AG09319 (cell line): Measurements from ENCODE around the gene AGO4.

Experiments
- DNase-seq: peaks from one replicate; pipeline ENCODE4 v3.0.0-alpha.2; 2010; ENCODE audit warnings: low read depth; ENCODE audit errors: extremely low read depth
- TF ChIP-seq, protein P1 (sequence below): IDR thresholded peaks from 2 replicates; pipeline ENCODE4 v1.5.1; 2011; ENCODE audit warnings: low read depth, mild to moderate bottlenecking, inconsistent platforms, low read length, moderate library complexity

The AGO4 gene

GRCh38 chr1:35850051-35850450 lies 42.2 kb downstream of the AGO4 start:
- no peak for DNase-seq
- TF ChIP-seq, protein P1, sequence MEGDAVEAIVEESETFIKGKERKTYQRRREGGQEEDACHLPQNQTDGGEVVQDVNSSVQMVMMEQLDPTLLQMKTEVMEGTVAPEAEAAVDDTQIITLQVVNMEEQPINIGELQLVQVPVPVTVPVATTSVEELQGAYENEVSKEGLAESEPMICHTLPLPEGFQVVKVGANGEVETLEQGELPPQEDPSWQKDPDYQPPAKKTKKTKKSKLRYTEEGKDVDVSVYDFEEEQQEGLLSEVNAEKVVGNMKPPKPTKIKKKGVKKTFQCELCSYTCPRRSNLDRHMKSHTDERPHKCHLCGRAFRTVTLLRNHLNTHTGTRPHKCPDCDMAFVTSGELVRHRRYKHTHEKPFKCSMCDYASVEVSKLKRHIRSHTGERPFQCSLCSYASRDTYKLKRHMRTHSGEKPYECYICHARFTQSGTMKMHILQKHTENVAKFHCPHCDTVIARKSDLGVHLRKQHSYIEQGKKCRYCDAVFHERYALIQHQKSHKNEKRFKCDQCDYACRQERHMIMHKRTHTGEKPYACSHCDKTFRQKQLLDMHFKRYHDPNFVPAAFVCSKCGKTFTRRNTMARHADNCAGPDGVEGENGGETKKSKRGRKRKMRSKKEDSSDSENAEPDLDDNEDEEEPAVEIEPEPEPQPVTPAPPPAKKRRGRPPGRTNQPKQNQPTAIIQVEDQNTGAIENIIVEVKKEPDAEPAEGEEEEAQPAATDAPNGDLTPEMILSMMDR, result no peak

- DNase-seq, result no peak
- TF ChIP-seq, protein P1, result no peak
Observed at GRCh38 chr1:35850716-35851115, 42.9 kb downstream of the AGO4 start.

DNA sequence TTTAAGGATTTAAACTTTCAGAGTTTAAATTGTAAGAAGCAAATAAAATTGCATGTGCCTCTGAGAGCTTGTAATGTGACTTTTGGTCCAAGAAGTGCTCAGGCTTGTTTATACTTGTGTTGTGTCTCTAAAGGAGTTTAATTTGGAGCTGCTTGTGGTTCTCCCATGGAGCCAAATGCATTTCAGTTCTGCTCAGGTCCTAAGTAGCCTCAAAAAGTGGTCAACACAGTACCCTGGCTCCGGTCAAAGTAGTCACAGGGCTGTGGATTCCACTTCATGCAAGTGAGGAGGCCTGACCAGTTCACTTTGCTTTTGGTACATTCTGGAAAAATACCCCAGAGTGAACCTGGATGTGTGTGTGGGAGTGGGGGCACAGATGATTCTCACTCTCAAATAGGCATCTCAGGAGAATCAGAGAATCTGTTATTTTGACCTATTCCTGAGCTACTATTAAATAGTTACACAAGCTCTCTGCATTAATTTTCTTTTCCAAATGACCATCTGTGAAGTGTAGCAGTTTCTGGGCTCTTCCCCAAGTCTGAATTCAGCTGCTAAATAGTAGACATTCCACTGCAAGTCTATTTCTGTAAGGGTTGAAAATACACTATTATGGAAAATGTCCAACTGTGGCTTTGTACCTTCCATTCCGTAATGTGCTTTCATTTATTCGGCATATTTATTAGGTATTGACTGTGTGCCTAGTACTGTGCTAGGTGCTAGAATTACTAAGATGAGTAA lies 43.5 kb downstream of the AGO4 start:
- TF ChIP-seq, protein P1, result no peak
- peak; percentile 32 for DNase-seq

DNA sequence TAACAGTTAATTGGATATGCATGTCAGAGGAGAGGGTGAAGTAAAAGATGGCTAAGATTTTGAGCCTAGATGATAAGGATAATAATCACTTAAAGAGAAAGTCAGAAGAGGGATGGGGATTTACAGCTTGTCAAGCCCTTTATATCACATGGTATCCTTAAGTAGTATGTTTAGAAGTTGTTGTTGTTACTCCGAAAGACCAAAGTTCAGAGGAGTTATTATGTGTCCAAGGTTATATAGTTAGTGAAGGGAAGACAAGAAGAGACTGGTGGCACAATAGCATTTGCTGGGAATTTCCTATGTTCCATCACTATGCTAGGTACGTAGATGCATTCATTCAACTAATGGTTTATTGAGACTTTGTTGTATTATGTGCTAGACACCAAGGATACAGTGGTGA lies 44.4 kb downstream of the AGO4 start:
- DNase-seq, result no peak
- TF ChIP-seq, protein P1, result no peak

GRCh38 chr1:35854989-35855700 lies 47.3 kb downstream of the AGO4 start:
- TF ChIP-seq, protein P1, result no peak
- no peak for DNase-seq

GRCh38 chr1:35856964-35857363 lies 49.1 kb downstream of the AGO4 start:
- no peak for DNase-seq
- TF ChIP-seq, protein P1, result no peak

DNA sequence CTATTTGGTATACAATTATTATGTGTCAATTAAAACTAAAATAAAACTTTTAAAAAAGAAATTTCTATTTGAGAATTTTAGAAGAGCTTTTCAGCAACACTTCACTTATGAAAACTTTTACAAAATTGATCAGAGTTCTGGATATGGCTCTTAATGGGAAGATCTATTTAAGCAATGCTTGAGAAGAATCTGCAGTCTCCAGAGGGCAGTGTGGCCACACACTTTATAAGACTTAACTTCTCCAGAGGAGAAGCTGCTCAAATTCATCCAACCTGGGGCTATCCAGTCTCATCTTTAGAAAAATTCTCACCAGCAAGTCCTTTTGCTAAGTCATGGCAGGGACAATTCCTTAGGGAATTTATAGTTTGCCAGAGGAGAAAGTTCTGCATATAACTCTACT lies 50.0 kb downstream of the AGO4 start:
- TF ChIP-seq, protein P1, result peak; percentile 5; the same call in 1 of the 2 replicates
- no peak for DNase-seq
